CD4-positive, alpha-beta T cell (primary cell): ENCODE data around the gene TDRD1. TPM values are rescaled to one million over a fixed set of nuclear protein-coding genes. Genes with fewer than 3 reads are reported as not detected.

Source experiments
- ATAC-seq: fragments of 200-7000 bp; cut with Tn5 transposase; one replicate; pipeline ENCODE4 v1.10.0; 2022; ENCODE audit warnings: mild to moderate bottlenecking; ENCODE audit not compliant: poor library complexity
- CTCF ChIA-PET: fragments of 350-600 bp; sonication (Branson Sonifier 250); formaldehyde crosslinking; loops from one replicate; lab custom pipeline; 2021; ENCODE audit warnings: antibody characterized with exemption, inconsistent platforms; lab: Charles Lee
- POLR2A ChIA-PET: fragments of 350-600 bp; sonication (Branson Sonifier 250); formaldehyde crosslinking; loops from one replicate; lab custom pipeline; 2021; ENCODE audit warnings: antibody characterized with exemption, inconsistent platforms; lab: Charles Lee
- DNase-seq, 14 experiments: peaks; one replicate each; pipeline ENCODE4 v3.0.0-alpha.2; 2013 to 2020; ENCODE audit warnings: mixed read lengths in 2 of 14
- H3K27ac ChIP-seq, 2 donors: one replicate each; pipeline versions ENCODE4 v1.5.1 to v1.7.0; 2013; ENCODE audit warnings: low read length in 2 of 2, low read depth in 1 of 2, mild to moderate bottlenecking in 1 of 2
- H3K27me3 ChIP-seq, 2 experiments: 1 replicate in 1 of 2; 2 replicates in 1 of 2; pipeline versions ENCODE4 v1.6.1 to v1.7.0; 2013; ENCODE audit warnings: low read length in 2 of 2, control low read depth in 1 of 2, mild to moderate bottlenecking in 1 of 2, moderate library complexity in 1 of 2; ENCODE audit not compliant: insufficient read depth in 2 of 2, control insufficient read depth in 1 of 2
- H3K36me3 ChIP-seq: one replicate; pipeline ENCODE4 v1.6.1; 2013; ENCODE audit warnings: low read length, control low read depth; ENCODE audit not compliant: insufficient read depth
- H3K4me1 ChIP-seq: one replicate; pipeline ENCODE4 v1.6.1; 2013; ENCODE audit warnings: low read length, control low read depth; ENCODE audit not compliant: insufficient read depth
- H3K4me3 ChIP-seq: one replicate; pipeline ENCODE4 v1.5.1; 2013; ENCODE audit warnings: mild to moderate bottlenecking, low read length, moderate library complexity
- H3K9me3 ChIP-seq, 2 experiments: 1 replicate in 1 of 2; 2 replicates in 1 of 2; pipeline versions ENCODE4 v1.6.1 to v1.7.0; 2013; ENCODE audit warnings: low read length in 2 of 2, mild to moderate bottlenecking in 2 of 2, control low read depth in 1 of 2, moderate library complexity in 1 of 2; ENCODE audit not compliant: control insufficient read depth in 1 of 2, insufficient read depth in 1 of 2
- H3K27ac Mint-ChIP-seq: one replicate; pipeline ENCODE4 v1.8.0; 2020; ENCODE audit warnings: mixed read lengths
- H3K27me3 Mint-ChIP-seq: one replicate; pipeline ENCODE4 v1.8.0; 2021; ENCODE audit warnings: mixed read lengths
- H3K36me3 Mint-ChIP-seq: one replicate; pipeline ENCODE4 v1.8.0; 2021; ENCODE audit warnings: low read depth, mixed read lengths
- H3K4me1 Mint-ChIP-seq: one replicate; pipeline ENCODE4 v1.8.0; 2021; ENCODE audit warnings: low read depth, mixed read lengths
- H3K4me3 Mint-ChIP-seq: one replicate; pipeline ENCODE4 v1.8.0; 2020; ENCODE audit warnings: mild to moderate bottlenecking, mixed read lengths
- H3K9me3 Mint-ChIP-seq: one replicate; pipeline ENCODE4 v1.8.0; 2020; ENCODE audit warnings: mixed read lengths
- intact Hi-C, 2 experiments: fragments of 100-400 bp; cut with DNase I in 1 of 2; cut with micrococcal nuclease in 1 of 2; formaldehyde crosslinking; loops; one replicate each; pipeline versions ENCODE4 v1.15.1 to v1.9.0; 2023 to 2025; cut with DNase I, micrococcal nuclease
- total RNA-seq, 174 experiments: library from RNA in 2 of 174; stranded (reverse) in 2 of 174; gene quantifications; one replicate each; pipeline ENCODE4 v1.2.3 and lab custom pipeline; 2021 to 2026
- TF ChIP-seq, protein P1 (sequence below): fragments of 200-600 bp; IDR thresholded peaks from one replicate; pipeline ENCODE4 v1.8.0; 2022; ENCODE audit warnings: antibody characterized with exemption, mild to moderate bottlenecking

Gene TDRD1
- total RNA-seq, 2 experiments from 2014 or later, result not detected

- Histone ChIP-seq H3K27me3 (no peaks in the 10 kb centered on the region), H3K36me3 (peaks cover 27% of the 10 kb centered on the region), H3K9me3 (no peaks in the 10 kb centered on the region), H3K27ac (no peak overlapping the region), H3K4me3 (no peak overlapping the region), H3K4me1 (no peaks in the 10 kb centered on the region)
- ATAC-seq (no peak), DNase-seq (no peak)
- H3K4me3 Mint-ChIP-seq, result no peak overlapping the region
- intact Hi-C loops, result no loop called here
- H3K4me1 Mint-ChIP-seq, result peaks cover 20% of the 10 kb centered on the region
- H3K36me3 Mint-ChIP-seq, result peaks cover 80% of the 10 kb centered on the region
- H3K27ac Mint-ChIP-seq, result no peak overlapping the region
- ChIA-PET CTCF (no interaction called here), POLR2A (interaction anchor here (0.6 kb wide), 1 partner anchor 944 kb away, joined by 3 read pairs; no protein-coding TSS in a partner anchor)
- no peaks in the 10 kb centered on the region for H3K9me3 Mint-ChIP-seq
- no peaks in the 10 kb centered on the region for H3K27me3 Mint-ChIP-seq
- TF ChIP-seq, protein P1, sequence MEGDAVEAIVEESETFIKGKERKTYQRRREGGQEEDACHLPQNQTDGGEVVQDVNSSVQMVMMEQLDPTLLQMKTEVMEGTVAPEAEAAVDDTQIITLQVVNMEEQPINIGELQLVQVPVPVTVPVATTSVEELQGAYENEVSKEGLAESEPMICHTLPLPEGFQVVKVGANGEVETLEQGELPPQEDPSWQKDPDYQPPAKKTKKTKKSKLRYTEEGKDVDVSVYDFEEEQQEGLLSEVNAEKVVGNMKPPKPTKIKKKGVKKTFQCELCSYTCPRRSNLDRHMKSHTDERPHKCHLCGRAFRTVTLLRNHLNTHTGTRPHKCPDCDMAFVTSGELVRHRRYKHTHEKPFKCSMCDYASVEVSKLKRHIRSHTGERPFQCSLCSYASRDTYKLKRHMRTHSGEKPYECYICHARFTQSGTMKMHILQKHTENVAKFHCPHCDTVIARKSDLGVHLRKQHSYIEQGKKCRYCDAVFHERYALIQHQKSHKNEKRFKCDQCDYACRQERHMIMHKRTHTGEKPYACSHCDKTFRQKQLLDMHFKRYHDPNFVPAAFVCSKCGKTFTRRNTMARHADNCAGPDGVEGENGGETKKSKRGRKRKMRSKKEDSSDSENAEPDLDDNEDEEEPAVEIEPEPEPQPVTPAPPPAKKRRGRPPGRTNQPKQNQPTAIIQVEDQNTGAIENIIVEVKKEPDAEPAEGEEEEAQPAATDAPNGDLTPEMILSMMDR, result no peak
Measured at GRCh38 chr10:114157912-114158311, 21.2 kb upstream of the TDRD1 start.

GRCh38 chr10:114163062-114163461, 16.1 kb upstream of the TDRD1 start:
- H3K27me3 Mint-ChIP-seq, result no peaks in the 10 kb centered on the region
- no peaks in the 10 kb centered on the region for H3K9me3 Mint-ChIP-seq
- H3K36me3 ChIP-seq, result peaks cover 11% of the 10 kb centered on the region
- TF ChIP-seq, protein P1, result no peak
- H3K4me1 Mint-ChIP-seq, result peaks cover 50% of the 10 kb centered on the region
- H3K27ac Mint-ChIP-seq, result no peak overlapping the region
- POLR2A ChIA-PET, result no interaction called here
- ATAC-seq (no peak), DNase-seq (no peak)
- intact Hi-C loops, result no loop called here
- no peak overlapping the region for H3K4me3 Mint-ChIP-seq
- H3K4me3 ChIP-seq, result no peak overlapping the region
- no peaks in the 10 kb centered on the region for H3K9me3 ChIP-seq
- CTCF ChIA-PET, result no interaction called here
- H3K4me1 ChIP-seq, result no peaks in the 10 kb centered on the region
- no peak overlapping the region for H3K27ac ChIP-seq
- peaks cover 67% of the 10 kb centered on the region for H3K36me3 Mint-ChIP-seq
- no peaks in the 10 kb centered on the region for H3K27me3 ChIP-seq

DNA sequence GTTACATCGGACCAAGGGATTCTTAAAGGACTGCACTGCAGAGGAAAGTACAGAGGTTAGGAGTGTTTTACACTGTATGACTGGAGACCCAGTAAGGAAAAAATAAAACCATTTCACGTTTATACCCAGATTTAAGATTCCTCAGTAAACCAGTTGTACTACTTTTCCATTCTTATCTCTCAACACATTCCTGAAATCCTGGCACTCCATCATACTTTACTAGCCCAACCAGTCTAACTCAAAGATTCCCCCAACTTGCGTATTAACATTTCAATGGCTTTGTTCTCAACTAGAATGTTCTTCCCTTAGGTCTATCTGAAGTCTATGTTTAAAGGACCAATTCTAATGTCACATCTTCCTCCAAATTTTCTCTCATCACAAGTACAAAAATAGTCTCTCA, 13.1 kb upstream of the TDRD1 start:
- DNase-seq (no peak), ATAC-seq (no peak)
- intact Hi-C loops, result no loop called here
- no peak overlapping the region for H3K27ac ChIP-seq
- Mint-ChIP-seq H3K4me3 (no peak overlapping the region), H3K36me3 (peaks cover 66% of the 10 kb centered on the region), H3K9me3 (peaks cover 7% of the 10 kb centered on the region), H3K27ac (no peak overlapping the region), H3K27me3 (no peaks in the 10 kb centered on the region), H3K4me1 (peaks cover 68% of the 10 kb centered on the region)
- H3K36me3 ChIP-seq, result peaks cover 12% of the 10 kb centered on the region
- H3K27me3 ChIP-seq, result no peaks in the 10 kb centered on the region
- peaks cover 0 to 4% of the 10 kb centered on the region in 2 experiments for H3K9me3 ChIP-seq
- TF ChIP-seq, protein P1, result no peak
- ChIA-PET POLR2A (interaction anchor here (0.9 kb wide), 1 partner anchor 8 kb away, joined by 3 read pairs; the partner anchor contains the start of gene CCDC186), CTCF (no interaction called here)
- no peak overlapping the region for H3K4me3 ChIP-seq
- peaks cover 2% of the 10 kb centered on the region for H3K4me1 ChIP-seq
